GM18861 (cell line): ENCODE measurements around the gene PRPF19.
A peak's percentile ranks its signal among the peaks of the same experiment; 100 is the strongest.

ENCODE experiments used
- ATAC-seq: cut with Tn5 transposase; IDR thresholded peaks from one replicate; pipeline ENCODE4 v1.9.1; 2021; ENCODE audit not compliant: unreplicated experiment

PRPF19 gene

DNA sequence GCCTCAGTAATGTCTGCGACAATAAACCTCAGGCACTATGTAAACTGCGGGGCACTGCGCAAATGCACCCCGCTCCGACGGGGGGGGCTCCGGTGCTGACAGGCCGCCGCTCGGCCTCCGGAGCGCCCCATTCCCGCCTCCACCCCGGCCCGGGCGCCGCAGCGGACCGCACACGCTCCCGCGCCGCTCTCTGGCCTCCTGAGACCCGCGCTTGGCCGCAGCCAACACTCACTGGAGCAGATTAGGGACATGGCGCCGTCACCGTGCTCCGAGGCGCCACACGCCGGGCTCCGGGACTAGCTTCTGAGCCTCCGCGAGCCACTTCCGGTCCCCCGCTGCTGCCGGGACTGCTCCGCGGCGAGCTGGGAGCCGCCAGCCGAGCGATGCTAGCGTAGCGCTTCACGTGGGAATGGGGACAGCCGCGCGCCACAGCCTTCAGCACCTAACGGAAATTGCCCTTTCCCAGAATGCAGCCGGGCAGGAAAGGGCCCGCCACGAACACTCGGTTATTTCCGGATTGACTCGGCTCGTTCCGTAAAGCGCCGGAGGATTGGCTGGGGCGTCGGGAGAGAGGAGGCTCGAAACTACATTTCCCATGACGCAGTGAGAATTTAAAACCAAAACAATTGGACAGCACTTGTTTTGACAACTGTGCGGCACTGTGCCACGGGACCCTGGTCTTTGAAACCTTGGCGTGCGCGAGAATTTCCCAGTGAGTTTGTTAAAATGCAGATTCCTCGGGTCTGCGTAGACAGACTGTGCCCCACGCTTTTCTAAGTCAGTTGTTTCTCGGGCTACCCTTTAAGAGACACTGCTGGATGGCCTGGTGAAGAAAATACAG lies at the start of gene PRPF19:
TSS of gene PRPF19 (minus strand) at position 454 of the 841 bp plus-strand sequence. CDS start at position 251, 203 bp downstream.
- ATAC-seq = peak; percentile 62

DNA sequence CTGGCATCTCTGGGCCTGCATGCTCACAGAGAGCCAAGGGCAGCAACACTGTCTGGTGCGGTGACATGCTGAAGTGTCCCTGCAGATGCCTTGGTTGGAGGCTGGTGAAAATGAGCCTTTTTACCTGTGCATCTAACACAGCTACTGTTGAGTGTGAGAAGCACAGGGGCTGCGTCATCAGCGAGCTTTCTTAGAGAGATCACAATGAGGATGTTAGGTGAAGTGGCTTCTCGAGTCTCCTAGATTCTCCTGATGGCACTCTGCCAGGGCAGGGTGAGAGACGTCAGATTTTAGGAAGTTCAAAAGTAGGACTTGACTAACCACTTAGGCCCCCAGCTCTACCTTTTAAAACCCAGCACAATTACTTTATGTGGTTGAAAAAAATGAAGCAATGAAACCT lies 49.2 kb upstream of the PRPF19 start:
- ATAC-seq = no peak

DNA sequence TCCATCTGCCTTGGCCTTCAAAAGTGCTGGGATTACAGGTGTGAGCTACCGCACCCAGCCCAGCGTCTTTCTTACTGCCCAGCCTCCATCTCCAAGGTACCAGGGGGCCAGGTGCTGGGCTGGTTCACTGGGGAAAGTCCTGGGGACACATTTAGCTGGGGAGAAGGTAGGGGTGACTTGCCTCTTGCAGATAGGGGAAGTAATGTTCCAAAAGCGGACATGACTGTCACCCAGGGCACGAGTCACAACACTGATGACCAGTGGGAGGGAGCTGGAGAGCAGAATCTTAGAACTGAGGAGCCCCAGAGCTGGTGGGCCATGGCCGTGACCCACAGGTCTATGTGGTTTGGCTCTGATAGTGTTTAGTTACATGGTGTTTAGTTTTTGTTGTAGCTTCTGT lies 48.0 kb upstream of the PRPF19 start:
- ATAC-seq = no peak

DNA sequence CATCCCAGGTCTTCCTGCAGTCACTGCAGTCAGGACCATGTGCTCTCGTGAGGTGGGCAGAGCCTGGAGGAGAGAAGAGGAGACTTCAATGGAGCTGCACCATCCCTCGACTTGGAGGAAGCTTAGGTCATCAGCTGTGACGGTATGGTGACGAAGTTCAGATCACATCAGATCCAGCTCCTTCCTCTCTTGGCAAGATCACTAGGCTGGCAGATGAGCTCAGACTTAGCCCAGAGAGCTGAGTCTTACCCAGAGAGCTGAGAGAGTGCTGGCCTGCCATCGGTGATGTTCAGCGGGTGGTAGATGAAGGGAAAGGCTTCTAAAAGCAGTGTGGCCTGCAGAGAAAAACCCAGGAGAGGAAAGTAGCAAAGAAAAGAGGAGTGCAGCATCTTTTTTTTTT lies 47.4 kb upstream of the PRPF19 start:
- ATAC-seq = no peak

DNA sequence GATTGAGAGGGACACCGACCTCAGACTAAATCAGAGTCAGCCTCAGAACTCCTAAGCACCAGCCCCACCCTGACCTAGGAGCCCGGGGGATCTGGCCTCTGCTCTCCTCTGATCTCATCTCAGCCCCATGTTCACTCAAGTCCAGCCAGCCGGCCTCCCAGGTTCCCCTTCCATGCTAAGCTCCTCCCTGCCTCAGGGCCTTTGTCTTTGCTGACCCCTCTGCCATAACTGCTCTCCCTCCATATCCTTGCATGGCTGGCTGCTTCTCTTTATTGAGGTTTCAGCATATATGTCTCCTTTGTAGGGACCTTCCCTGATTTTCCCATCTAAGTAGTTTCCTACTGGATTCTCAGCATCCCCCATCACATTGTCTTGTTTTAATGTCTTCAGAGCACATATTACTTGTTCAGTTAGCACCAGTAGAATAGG lies 46.4 kb upstream of the PRPF19 start:
- ATAC-seq = no peak

DNA sequence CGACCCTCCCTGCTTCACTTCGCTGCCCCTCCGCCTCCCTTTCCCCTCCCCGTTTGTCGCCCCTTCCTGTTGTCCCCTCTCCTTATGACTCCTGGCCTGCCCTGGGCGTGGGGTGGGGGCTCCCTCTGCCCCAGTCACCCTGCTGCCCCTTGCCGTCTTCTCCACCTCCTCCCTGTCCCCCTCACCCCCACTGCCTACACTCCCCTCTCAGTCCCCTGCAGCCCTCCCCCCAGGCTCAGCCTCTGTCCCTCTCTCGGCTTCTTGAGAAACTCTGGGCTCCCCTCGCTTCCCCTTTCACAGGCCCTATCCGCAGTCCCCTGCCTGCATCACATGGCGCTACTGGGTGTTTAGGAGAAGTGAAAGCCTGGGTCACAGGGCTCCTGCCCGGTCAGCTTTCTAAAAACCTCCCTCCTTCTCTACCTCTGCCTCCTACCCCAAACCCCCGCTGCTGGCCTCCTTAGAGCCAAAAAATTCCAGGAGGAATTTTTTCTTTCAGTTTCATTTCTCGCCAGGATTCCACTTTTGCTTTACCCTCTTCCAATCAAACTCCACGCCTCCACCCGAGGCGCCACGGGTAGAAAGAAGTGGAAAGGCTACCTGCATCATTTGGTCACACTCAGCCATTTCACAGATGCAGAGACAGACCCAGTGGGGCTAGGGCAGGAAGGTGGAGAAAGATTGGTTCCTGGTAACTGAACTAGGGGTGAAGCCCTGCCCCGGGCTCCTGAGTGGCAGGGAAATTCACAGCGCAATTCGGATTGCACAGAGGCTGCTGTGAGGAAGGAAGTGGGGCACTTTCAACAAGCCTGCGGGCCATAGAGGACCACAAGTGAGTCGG lies 45.7 kb upstream of the PRPF19 start, which contains the start of gene SLC15A3:
TSS of gene SLC15A3 (minus strand) at position 273 of the 838 bp plus-strand sequence. CDS start 625 bp downstream, outside the sequence.
- peak; percentile 76 for ATAC-seq

DNA sequence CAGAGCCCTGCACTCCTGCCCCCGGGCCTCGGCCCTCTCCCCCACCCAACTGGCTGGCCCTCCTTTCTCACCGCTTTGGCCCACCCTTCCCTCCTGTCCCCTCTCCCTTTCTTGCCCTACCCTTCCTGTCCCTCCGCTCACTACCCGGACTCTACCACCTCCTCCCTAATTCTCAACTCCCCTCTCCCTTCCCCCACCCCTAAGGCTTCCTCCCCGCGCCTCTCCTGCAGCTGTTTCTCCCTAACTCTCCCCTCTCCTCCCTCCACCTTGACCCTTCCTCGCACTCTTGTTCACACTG lies 45.2 kb upstream of the PRPF19 start:
- no peak for ATAC-seq

DNA sequence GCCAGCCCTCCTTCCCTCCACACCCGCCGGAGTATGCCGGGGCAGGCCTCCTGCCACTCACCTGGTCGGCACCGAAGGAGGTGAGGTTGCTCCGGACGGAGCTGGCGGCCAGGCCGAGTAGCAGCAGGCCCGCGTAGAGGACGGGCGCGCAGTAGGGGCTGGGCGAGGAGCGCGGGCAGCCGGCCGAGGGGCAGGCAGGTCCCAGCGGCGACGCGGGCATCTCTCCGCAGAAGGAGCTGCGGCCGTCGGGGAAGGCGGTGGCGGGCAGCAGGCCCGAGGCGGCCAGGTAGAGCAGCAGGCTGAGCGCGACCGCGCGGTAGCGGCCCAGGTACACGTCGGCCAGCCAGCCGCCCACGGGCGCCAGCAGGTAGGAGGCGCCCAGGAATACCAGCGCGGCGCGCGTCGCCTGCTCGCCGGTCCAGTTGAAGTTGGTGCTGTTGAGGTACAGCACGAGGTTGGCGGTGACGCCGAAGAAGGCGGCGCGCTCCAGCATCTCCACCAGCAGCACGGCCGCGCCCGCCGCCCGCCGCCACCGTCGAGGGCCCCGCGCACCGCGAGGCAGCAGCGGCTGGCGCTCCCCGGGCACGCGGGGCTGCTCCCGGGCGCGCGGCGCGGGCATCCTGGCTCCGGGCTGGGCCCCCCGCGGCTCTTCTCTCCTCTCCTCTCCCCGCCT lies 44.7 kb upstream of the PRPF19 start:
- no peak for ATAC-seq

DNA sequence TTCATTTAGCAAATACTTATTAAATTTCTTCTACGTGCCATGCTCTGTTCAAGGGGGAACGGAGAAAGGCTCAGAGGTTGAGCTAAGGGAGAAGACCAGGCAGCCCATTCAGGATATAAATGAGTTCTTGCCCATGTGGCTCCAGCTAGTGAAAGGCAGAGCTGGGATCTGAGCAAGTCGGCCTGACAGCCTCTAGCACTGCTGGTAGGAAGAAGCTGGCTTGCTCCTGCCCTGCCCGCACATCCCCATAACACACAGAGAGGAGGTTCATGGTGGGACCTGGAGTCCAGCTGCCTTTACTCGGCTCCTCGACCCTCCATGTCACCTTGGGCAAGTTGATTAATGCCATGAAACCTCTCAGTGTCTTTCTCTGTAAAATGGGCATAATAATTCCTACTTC lies 43.6 kb upstream of the PRPF19 start:
- ATAC-seq = no peak

DNA sequence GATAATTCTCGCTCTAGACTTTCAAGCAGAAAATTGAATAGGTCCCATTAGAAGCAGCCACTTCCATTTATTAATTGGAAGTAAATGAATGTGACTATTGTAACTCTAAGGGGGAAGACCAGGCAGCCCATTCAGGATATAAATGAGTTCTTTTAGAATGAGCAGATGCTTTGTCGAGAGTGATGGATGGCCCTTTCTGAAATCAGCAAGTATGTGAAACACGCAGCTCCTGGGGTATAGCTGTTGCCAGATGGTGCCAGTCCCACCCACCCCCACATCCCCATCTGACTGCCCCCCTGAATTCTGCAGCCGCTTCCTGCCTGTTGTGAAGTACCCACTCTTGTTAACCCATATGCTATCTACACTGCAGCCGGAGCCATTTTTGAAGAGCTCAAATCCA lies 41.9 kb upstream of the PRPF19 start:
- no peak for ATAC-seq

DNA sequence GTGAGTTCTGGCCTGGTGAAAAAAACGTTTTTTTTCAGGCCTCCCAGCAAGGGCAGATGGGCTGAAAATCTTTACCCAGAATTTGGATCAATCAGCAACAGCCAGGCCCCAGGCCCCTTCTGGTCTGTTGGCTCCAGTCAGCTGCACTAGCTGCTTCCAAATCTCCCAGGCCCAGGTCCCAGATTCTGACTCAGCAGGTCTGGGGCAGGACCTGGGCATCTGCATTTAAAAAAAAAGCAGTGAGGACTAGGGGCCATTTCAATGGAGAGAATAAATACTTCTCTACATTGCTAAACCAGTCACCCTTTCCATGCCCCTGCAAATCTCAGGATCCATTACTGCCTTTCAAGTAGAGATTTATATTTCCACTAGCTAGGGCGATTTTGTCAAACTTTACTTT lies 41.3 kb upstream of the PRPF19 start:
- no peak for ATAC-seq

DNA sequence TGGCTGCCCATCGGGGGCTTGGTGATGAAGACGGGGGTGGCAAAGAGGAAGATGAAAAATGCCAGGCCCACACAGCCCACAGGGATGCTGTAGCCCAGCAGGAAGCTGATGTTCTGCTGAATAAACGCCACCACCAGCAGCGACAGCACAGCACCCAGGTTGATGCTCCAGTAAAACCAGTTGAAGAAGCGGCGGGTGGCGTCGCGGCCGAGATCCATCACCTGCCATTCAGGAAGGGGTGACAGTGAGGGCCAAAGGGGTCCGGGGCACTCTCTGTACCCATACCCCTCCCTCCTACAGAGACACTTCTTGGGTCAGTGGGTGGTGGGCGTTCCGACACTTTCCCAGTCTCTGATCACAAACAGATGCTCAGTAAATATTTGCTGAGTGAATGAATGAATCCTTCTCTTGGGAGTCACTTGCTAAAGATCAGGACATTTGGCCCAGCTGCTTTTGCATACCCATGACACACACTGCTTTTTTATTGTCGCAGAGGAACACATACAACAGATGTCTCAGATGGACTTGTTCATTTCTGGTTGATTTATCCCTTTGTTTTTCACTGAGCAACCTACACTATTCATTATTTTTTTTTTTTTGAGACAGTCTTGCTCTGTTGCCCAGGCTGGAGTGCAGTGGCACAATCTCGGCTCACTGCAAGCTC lies 40.3 kb upstream of the PRPF19 start:
- no peak for ATAC-seq

DNA sequence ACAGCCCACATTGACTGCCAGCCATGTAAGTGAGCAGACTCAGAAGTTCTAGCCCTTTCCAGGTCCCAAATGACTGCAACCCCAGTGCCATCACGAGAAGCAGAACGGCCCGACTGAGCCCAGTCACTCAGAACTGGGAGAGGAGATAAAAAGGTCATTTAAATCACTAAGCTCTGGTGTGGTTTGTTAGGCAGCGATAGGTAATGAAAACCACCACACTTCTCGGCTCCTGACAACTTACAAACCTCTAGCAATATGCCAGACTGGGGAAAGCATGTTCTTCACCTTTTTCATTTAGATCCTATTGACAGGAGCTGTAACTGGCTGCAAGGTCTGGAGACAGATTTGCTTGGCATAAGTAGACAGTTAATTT lies 38.9 kb upstream of the PRPF19 start:
- ATAC-seq = no peak

DNA sequence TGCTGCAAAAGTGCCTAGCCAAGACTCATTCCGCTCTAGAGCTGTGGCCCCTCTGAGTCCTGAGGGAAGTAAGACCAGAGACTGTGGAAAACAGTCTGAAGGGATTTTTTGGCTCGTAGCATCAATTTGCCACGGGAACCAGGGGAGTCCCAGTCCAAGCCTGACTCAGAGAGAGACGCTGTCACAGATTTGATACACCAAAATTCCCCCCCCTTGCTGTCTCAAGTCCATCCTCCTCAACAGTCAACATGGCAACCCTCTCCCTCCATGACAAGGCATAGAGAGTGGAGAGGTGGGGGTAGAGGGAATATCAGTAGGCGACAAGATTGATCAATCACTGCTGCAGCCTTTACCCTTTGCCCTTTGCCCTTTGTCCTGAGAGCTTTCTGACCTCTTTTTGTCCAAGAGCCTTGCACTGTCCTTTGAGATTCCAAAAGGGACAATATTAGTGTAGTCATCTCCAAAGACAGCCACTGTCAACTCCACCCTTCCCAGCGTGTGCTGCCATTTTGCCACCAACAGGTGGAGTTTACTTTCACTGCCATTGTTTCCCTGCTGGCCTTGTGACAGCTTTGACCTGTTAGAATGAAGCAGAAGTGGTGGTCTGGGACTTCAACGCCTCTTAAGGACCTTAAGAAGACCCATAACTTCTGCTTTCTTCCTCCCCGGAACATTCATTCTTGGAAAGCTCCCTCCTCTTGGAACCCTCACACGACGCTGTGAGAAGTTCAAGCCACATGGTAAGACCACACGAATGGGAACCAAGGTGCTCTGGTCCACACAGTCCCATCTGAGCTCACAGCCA lies 38.3 kb upstream of the PRPF19 start:
- ATAC-seq = no peak

DNA sequence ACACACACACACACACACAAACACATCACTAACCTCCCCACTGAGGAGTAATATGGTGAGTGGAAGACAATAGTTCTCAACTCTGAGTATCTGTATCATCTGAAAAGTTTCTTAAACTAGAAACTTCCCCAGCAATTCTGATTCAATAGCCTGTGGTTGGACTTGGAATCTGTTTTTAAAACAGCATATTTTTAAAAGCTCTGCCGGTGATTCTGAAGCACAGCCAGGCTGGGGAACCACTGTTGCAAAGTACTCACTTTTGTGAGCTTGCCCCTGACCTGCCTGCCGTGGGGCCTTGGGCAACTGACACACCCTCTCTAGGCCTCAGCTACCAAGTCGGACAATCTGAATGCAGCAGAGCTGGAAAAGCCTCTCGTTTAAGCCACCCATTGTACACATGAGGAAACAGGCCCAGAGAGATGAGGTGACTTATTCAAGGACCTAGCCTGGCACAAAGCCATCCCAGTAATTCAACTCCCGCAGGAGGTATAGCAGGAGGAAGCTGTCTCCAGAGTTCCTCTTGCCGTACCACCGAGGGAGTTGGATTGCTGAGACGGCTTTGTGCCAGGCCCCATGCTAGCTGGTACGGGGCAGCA lies 36.7 kb upstream of the PRPF19 start:
- no peak for ATAC-seq

DNA sequence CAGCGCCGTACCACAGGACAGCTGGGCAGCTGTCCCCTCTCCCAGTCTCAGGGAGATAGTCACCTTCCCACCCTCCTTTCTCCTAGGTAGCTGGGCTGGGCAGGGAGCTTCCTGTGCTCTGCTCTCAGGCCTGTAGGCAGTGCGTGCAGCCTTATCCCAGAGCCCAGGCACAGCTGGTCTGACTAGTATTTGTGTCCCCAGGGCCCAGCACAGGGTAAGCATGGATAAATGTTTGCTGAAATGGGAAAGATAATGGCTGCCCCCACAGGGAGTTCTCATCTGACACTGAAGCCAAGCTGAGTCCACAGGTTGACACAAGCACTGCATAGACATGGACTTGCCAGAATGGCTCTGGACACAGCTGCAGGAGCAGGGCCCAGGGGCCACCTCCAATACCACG lies 35.8 kb upstream of the PRPF19 start:
- ATAC-seq = no peak

DNA sequence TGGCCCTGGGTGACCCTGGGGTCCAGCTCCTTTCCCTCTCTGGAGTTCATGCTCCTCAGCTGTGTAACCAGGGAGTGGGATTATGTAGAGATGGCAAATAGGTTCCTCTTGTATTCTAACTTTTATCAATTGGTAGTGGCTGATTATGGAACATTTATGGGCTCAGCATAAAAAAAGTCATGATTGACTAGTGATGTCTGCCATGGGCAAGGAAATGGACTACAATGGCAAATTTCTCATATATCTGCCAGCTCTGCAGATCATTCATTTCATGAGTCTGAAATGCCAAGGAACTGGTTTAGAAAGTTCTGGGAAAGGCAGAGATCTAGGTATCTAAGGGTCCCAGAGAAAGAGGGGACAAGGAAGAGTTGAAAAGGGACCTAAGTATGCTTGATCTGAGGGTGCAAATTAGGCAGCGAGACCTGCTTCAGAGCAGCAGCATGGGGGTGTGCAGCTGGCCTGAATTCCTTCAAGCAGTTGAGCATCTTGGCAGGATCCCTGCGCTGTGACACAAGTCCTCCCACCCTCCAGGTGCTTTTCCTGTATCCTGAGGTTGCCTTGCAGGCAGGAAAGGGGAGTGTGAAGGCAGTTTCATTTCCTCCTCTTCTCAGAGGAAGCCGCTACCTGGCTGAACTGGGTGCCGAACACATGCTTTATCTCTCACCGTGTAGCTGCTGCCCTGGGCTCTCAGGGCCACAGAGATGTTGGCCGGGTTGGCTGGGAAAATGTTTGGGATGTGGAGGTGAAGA lies 35.2 kb upstream of the PRPF19 start:
- ATAC-seq = no peak

DNA sequence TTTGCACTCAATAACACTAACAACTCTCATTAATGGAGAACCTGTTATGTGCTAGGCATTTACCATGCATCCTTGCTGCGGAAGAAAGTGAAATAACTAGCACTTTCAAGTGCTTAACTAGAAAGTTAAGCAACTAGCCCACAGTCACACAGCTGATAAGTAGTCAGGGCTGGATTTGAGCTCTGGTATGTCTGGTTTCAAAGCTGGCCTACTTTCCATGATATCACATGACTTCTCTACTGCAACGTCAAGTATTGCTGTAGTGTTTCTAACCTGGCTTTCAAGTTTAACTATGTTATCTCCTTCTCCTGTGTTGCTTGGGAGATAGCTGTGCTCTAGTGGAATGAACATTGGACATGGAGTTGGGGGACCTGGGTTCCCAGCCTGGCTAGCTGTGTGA lies 33.5 kb upstream of the PRPF19 start:
- ATAC-seq = no peak

DNA sequence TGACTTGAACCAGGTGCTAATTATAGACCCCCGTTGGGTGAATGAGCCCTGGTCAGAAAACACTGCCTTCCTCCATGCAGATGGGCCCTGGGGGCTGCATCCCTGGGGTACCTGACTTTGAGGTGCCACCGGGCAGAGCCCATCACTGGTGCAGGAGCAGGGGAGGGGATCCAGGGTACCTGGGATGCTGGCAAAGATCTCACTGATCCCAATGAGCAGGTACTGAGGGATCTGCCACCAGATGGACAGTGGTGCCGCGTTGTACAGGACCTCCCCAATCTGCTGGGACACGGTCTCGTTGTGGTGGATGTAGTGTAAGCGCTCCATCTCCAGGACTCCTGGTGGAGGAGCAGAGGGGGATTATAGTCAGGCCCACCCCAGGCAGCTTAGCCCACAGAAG lies 32.9 kb upstream of the PRPF19 start:
- no peak for ATAC-seq
